CD4-positive, CD25-positive, alpha-beta regulatory T cell (primary cell): ENCODE data around the gene DTX2. TPM values are rescaled to one million over a fixed set of nuclear protein-coding genes. Genes with fewer than 3 reads are reported as not detected.
"Not testable (repeated sequence)": the region's sequence is repeated elsewhere in the genome, so short reads cannot be mapped to it uniquely, and the experiment has no call there.

ENCODE experiments used
- ATAC-seq, 2 donors: fragments of 150-1000 bp; cut with Tn5 transposase; one replicate each; pipeline ENCODE4 v1.10.0; 2021; ENCODE audit warnings: low read depth in 2 of 2, moderate number of reproducible peaks in 2 of 2, moderate library complexity in 1 of 2
- DNase-seq, 3 donors: peaks; one replicate each; pipeline versions ENCODE4 v3.0.0 to v3.0.0-alpha.2; 2012 to 2022; ENCODE audit warnings: mixed read lengths in 1 of 3
- H3K27ac ChIP-seq: one replicate; pipeline ENCODE4 v1.7.0; 2013; ENCODE audit warnings: mild to moderate bottlenecking, low read length; ENCODE audit not compliant: insufficient read depth, poor library complexity, severe bottlenecking
- H3K27me3 ChIP-seq: one replicate; pipeline ENCODE4 v1.7.0; 2013; ENCODE audit warnings: low read length; ENCODE audit not compliant: control insufficient read depth, insufficient read depth
- H3K36me3 ChIP-seq: one replicate; pipeline ENCODE4 v1.7.0; 2013; ENCODE audit warnings: mild to moderate bottlenecking, low read length, moderate library complexity; ENCODE audit not compliant: control insufficient read depth, insufficient read depth
- H3K4me1 ChIP-seq: 2 replicates; pipeline ENCODE4 v1.7.0; 2013; ENCODE audit warnings: mild to moderate bottlenecking, low read length; ENCODE audit not compliant: insufficient read depth, control insufficient read depth, poor library complexity, severe bottlenecking
- H3K4me3 ChIP-seq: one replicate; pipeline ENCODE4 v1.7.0; 2013; ENCODE audit warnings: low read depth, mild to moderate bottlenecking, low read length, moderate library complexity
- H3K9me3 ChIP-seq, 2 experiments: 1 replicate in 1 of 2; 2 replicates in 1 of 2; pipeline ENCODE4 v1.7.0; 2013; ENCODE audit warnings: low read length in 2 of 2, mild to moderate bottlenecking in 1 of 2, moderate library complexity in 1 of 2; ENCODE audit not compliant: control insufficient read depth in 2 of 2
- H3K27ac Mint-ChIP-seq, 3 donors: one replicate each; pipeline ENCODE4 v1.8.0; 2020 to 2022; ENCODE audit warnings: mild to moderate bottlenecking in 3 of 3, mixed read lengths in 3 of 3, moderate library complexity in 2 of 3
- H3K27me3 Mint-ChIP-seq: one replicate; pipeline ENCODE4 v1.8.0; 2022; ENCODE audit warnings: mild to moderate bottlenecking, mixed read lengths
- H3K36me3 Mint-ChIP-seq: one replicate; pipeline ENCODE4 v1.8.0; 2020; ENCODE audit warnings: mixed read lengths
- H3K4me1 Mint-ChIP-seq, 4 donors: one replicate each; pipeline ENCODE4 v1.8.0; 2020 to 2022; ENCODE audit warnings: mixed read lengths in 4 of 4, mild to moderate bottlenecking in 1 of 4
- H3K4me3 Mint-ChIP-seq, 4 donors: one replicate each; pipeline ENCODE4 v1.8.0; 2020 to 2022; ENCODE audit warnings: mild to moderate bottlenecking in 4 of 4, mixed read lengths in 4 of 4, moderate library complexity in 3 of 4
- H3K9me3 Mint-ChIP-seq, 7 donors: one replicate each; pipeline ENCODE4 v1.8.0; 2020 to 2022; ENCODE audit warnings: mixed read lengths in 7 of 7, mild to moderate bottlenecking in 3 of 7, moderate library complexity in 2 of 7
- polyA plus RNA-seq, 4 donors: library from polyadenylated mRNA; unstranded; fragments of 300-500 nt; fragmentation: Illumina TruSeq; gene quantifications; one replicate each; pipeline ENCODE4 v1.2.3, GENCODE V29; 2021
- total RNA-seq: library from RNA; stranded (reverse); gene quantifications from one replicate; pipeline ENCODE4 v1.2.3, GENCODE V29; 2022

The DTX2 gene
- total RNA-seq (36.0 TPM), polyA plus RNA-seq (10 to 100 TPM; 10.7 to 16.9 (median 15.8) TPM)

- H3K27ac Mint-ChIP-seq, H3K27me3 ChIP-seq, H3K9me3 ChIP-seq, H3K4me1 Mint-ChIP-seq, H3K36me3 ChIP-seq, H3K27ac ChIP-seq, H3K27me3 Mint-ChIP-seq, H3K9me3 Mint-ChIP-seq, H3K4me3 ChIP-seq, H3K4me1 ChIP-seq, H3K36me3 Mint-ChIP-seq: not testable (repeated sequence)
- DNase-seq (peak in 2 of 3 donors; percentile 37 to 81), ATAC-seq (peak; percentile 96 to 98)
- peak within 1 kb of the TSS in 2 of 4 donors; percentile 32 to 76 for H3K4me3 Mint-ChIP-seq
These were observed at the start of gene DTX2 for GRCh38 chr7:76461464-76462101. Gene DTX2, plus strand, starts transcription at chr7:76461709. Its CDS starts 18,801 bp downstream, at chr7:76480510.

- no peak overlapping the region for H3K27ac ChIP-seq
- Mint-ChIP-seq H3K27ac (no peak overlapping the region), H3K27me3 (peaks cover 6% of the 10 kb centered on the region), H3K9me3 (peaks cover 0 to 2% (median 0%) of the 10 kb centered on the region in 7 donors), H3K36me3 (peaks cover 3% of the 10 kb centered on the region), H3K4me1 (no peaks in the 10 kb centered on the region), H3K4me3 (no peak overlapping the region)
- H3K36me3 ChIP-seq, result no peaks in the 10 kb centered on the region
- ATAC-seq (no peak), DNase-seq (no peak)
- H3K4me3 ChIP-seq, result no peak overlapping the region
- no peaks in the 10 kb centered on the region for H3K27me3 ChIP-seq
- H3K4me1 ChIP-seq, result no peaks in the 10 kb centered on the region
- H3K9me3 ChIP-seq, result no peaks in the 10 kb centered on the region
These were observed 49.3 kb upstream of the DTX2 start for GRCh38 chr7:76412249-76412648.

GRCh38 chr7:76417654-76418310 is 43.7 kb upstream of the DTX2 start:
- H3K9me3 ChIP-seq, H3K4me3 Mint-ChIP-seq, DNase-seq, H3K27ac ChIP-seq, ATAC-seq, H3K36me3 Mint-ChIP-seq, H3K27me3 ChIP-seq, H3K9me3 Mint-ChIP-seq, H3K36me3 ChIP-seq, H3K4me1 Mint-ChIP-seq, H3K4me3 ChIP-seq, H3K4me1 ChIP-seq, H3K27ac Mint-ChIP-seq: not testable (repeated sequence)
- H3K27me3 Mint-ChIP-seq, result peaks cover 24% of the 10 kb centered on the region

GRCh38 chr7:76421097-76421496 is 40.4 kb upstream of the DTX2 start:
- not testable (repeated sequence) for H3K4me3 Mint-ChIP-seq, H3K27ac ChIP-seq, H3K9me3 Mint-ChIP-seq, ATAC-seq, H3K27me3 ChIP-seq, DNase-seq, H3K36me3 Mint-ChIP-seq, H3K27ac Mint-ChIP-seq, H3K36me3 ChIP-seq, H3K4me1 Mint-ChIP-seq, H3K4me1 ChIP-seq, H3K9me3 ChIP-seq, H3K4me3 ChIP-seq
- H3K27me3 Mint-ChIP-seq, result peaks cover 34% of the 10 kb centered on the region

- peak overlapping the region in 1 of 3 donors; percentile 58 for H3K27ac Mint-ChIP-seq
- no peak overlapping the region for H3K27ac ChIP-seq
- H3K4me3 ChIP-seq, result no peak overlapping the region
- H3K9me3 ChIP-seq, result no peaks in the 10 kb centered on the region
- no peak for DNase-seq
- H3K36me3 Mint-ChIP-seq, result no peaks in the 10 kb centered on the region
- no peak for ATAC-seq
- H3K36me3 ChIP-seq, result no peaks in the 10 kb centered on the region
- peaks cover 1% of the 10 kb centered on the region for H3K27me3 ChIP-seq
- no peaks in the 10 kb centered on the region for H3K4me1 Mint-ChIP-seq
- no peaks in the 10 kb centered on the region for H3K4me1 ChIP-seq
- peaks cover 0 to 1% (median 0%) of the 10 kb centered on the region in 7 donors for H3K9me3 Mint-ChIP-seq
- H3K27me3 Mint-ChIP-seq, result peaks cover 34% of the 10 kb centered on the region
- no peak overlapping the region for H3K4me3 Mint-ChIP-seq
These were observed 37.7 kb upstream of the DTX2 start for GRCh38 chr7:76423666-76424412.

GRCh38 chr7:76424413-76425111 is 36.9 kb upstream of the DTX2 start, which contains the start of gene ZP3:
Gene ZP3, plus strand, starts transcription at chr7:76424950. Its CDS starts 15 bp downstream, at chr7:76424965.
- H3K9me3 Mint-ChIP-seq, result peaks cover 0 to 1% (median 0%) of the 10 kb centered on the region in 7 donors
- Histone ChIP-seq H3K27me3 (no peaks in the 10 kb centered on the region), H3K4me1 (no peaks in the 10 kb centered on the region), H3K27ac (no peak within 1 kb of the TSS), H3K9me3 (no peaks in the 10 kb centered on the region), H3K36me3 (no peaks in the 10 kb centered on the region), H3K4me3 (no peak within 1 kb of the TSS)
- DNase-seq (no peak), ATAC-seq (no peak)
- no peaks in the 10 kb centered on the region for H3K36me3 Mint-ChIP-seq
- H3K4me3 Mint-ChIP-seq, result no peak within 1 kb of the TSS
- peaks cover 33% of the 10 kb centered on the region for H3K27me3 Mint-ChIP-seq
- peak within 1 kb of the TSS in 1 of 3 donors; percentile 58 for H3K27ac Mint-ChIP-seq
- no peaks in the 10 kb centered on the region for H3K4me1 Mint-ChIP-seq

GRCh38 chr7:76425156-76425555 is 36.4 kb upstream of the DTX2 start:
- Histone ChIP-seq H3K4me3 (no peak overlapping the region), H3K27ac (no peak overlapping the region), H3K36me3 (no peaks in the 10 kb centered on the region), H3K27me3 (no peaks in the 10 kb centered on the region), H3K9me3 (no peaks in the 10 kb centered on the region), H3K4me1 (no peaks in the 10 kb centered on the region)
- ATAC-seq (no peak), DNase-seq (no peak)
- Mint-ChIP-seq H3K4me1 (no peaks in the 10 kb centered on the region), H3K27me3 (peaks cover 27% of the 10 kb centered on the region), H3K4me3 (no peak overlapping the region), H3K27ac (no peak overlapping the region), H3K9me3 (peaks cover 0 to 1% (median 0%) of the 10 kb centered on the region in 7 donors), H3K36me3 (no peaks in the 10 kb centered on the region)
